KMS-11 (cell line): ENCODE measurements around the gene USP38.
"Not testable (repeated sequence)": the region's sequence is repeated elsewhere in the genome, so short reads cannot be mapped to it uniquely, and the experiment has no call there.

Experiments used
- H2AFZ ChIP-seq: fragments of 200-600 bp; sonication (generic); 2 replicates; pipeline ENCODE4 v1.6.1; 2016; ENCODE audit warnings: antibody characterized with exemption, mixed run types, low read depth
- H3K27ac ChIP-seq: fragments of 200-600 bp; sonication (generic); 2 replicates; pipeline ENCODE4 v1.6.1; 2016; ENCODE audit warnings: mild to moderate bottlenecking, mixed run types
- H3K27me3 ChIP-seq: fragments of 200-600 bp; sonication (generic); 2 replicates; pipeline ENCODE4 v1.6.1; 2017; ENCODE audit warnings: mild to moderate bottlenecking, low read depth, mixed run types, moderate library complexity; ENCODE audit not compliant: insufficient read depth
- H3K36me3 ChIP-seq: fragments of 200-600 bp; sonication (generic); 2 replicates; pipeline ENCODE4 v1.6.1; 2017; ENCODE audit warnings: mild to moderate bottlenecking, mixed run types; ENCODE audit not compliant: insufficient read depth
- H3K4me1 ChIP-seq: fragments of 200-600 bp; sonication (generic); 2 replicates; pipeline ENCODE4 v1.6.1; 2016; ENCODE audit warnings: mild to moderate bottlenecking, low read depth, mixed run types; ENCODE audit not compliant: poor library complexity, severe bottlenecking
- H3K4me2 ChIP-seq: fragments of 200-600 bp; sonication (generic); 2 replicates; pipeline ENCODE4 v1.7.0; 2016; ENCODE audit warnings: mild to moderate bottlenecking, mixed run types
- H3K4me3 ChIP-seq: fragments of 200-600 bp; sonication (generic); IDR thresholded peaks from 2 replicates; pipeline ENCODE4 v1.6.1; 2017; ENCODE audit warnings: low read depth, low read length, mixed read lengths; ENCODE audit not compliant: insufficient read depth
- H3K79me2 ChIP-seq: fragments of 200-600 bp; sonication (generic); 2 replicates; pipeline ENCODE4 v1.6.1; 2016; ENCODE audit warnings: low read depth, mixed run types; ENCODE audit not compliant: insufficient read depth
- H3K9ac ChIP-seq: fragments of 200-600 bp; sonication (generic); 2 replicates; pipeline ENCODE4 v1.6.1; 2016; ENCODE audit warnings: mild to moderate bottlenecking, mixed run types
- H4K20me1 ChIP-seq: fragments of 200-600 bp; sonication (generic); 2 replicates; pipeline ENCODE4 v1.6.1; 2016; ENCODE audit warnings: mild to moderate bottlenecking, mixed run types; ENCODE audit not compliant: insufficient read depth
- CTCF ChIP-seq: fragments of 200-600 bp; sonication (generic); conservative IDR thresholded peaks from 2 replicates; pipeline ENCODE4 v1.6.1; 2017; ENCODE audit warnings: low read depth, mild to moderate bottlenecking, antibody characterized with exemption, low read length, moderate library complexity, mixed read lengths

The USP38 gene

GRCh38 chr4:143230683-143231082 lies 46.0 kb downstream of the USP38 start:
- H3K36me3 ChIP-seq: no peaks in the 10 kb centered on the region
- H4K20me1 ChIP-seq: no peaks in the 10 kb centered on the region
- H3K4me3 ChIP-seq: no peak overlapping the region
- no peak overlapping the region for H3K4me2 ChIP-seq
- H3K27ac ChIP-seq: no peak overlapping the region
- H3K9ac ChIP-seq: no peak overlapping the region
- TF ChIP-seq CTCF: no peak
- no peaks in the 10 kb centered on the region for H3K27me3 ChIP-seq
- H3K79me2 ChIP-seq: no peaks in the 10 kb centered on the region
- H3K4me1 ChIP-seq: no peaks in the 10 kb centered on the region
- H2AFZ ChIP-seq: no peak overlapping the region

GRCh38 chr4:143232277-143232676 lies 47.6 kb downstream of the USP38 start:
- no peak overlapping the region for H2AFZ ChIP-seq
- no peak overlapping the region for H3K27ac ChIP-seq

DNA sequence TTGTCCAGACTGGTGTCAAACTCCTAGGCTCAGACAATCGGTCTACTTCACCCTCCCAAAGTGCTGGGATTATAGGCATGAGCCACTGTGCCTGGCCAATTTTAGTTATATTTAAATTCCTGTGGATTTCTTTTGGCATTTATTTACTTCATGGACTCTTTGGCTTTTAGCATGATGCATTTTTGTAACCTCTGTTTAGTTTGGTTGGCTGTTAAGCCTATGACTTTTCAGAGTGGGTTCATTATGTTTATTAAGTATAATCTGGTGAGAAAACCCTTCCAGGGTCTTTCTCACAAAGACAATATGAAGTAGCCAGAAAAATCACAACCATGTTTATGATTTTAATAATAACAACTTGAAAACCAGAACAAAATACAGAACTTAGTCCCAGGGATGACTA lies 49.4 kb downstream of the USP38 start:
- TF ChIP-seq CTCF: no peak
- H3K4me3 ChIP-seq: no peak overlapping the region
- H2AFZ ChIP-seq: no peak overlapping the region
- H3K4me2 ChIP-seq: no peak overlapping the region
- no peaks in the 10 kb centered on the region for H3K36me3 ChIP-seq
- no peak overlapping the region for H3K27ac ChIP-seq
- H3K79me2 ChIP-seq: no peaks in the 10 kb centered on the region
- no peaks in the 10 kb centered on the region for H3K4me1 ChIP-seq
- H3K9ac ChIP-seq: no peak overlapping the region
- no peaks in the 10 kb centered on the region for H3K27me3 ChIP-seq
- H4K20me1 ChIP-seq: no peaks in the 10 kb centered on the region

More at GRCh38 chr4:143232277-143232676, 47.6 kb downstream of the USP38 start:
- H3K27me3 ChIP-seq: no peaks in the 10 kb centered on the region
- no peaks in the 10 kb centered on the region for H3K36me3 ChIP-seq
- H3K4me2 ChIP-seq: no peak overlapping the region
- TF ChIP-seq CTCF: no peak
- H3K79me2 ChIP-seq: no peaks in the 10 kb centered on the region
- no peaks in the 10 kb centered on the region for H4K20me1 ChIP-seq
- H3K4me3 ChIP-seq: no peak overlapping the region
- no peak overlapping the region for H3K9ac ChIP-seq
- no peaks in the 10 kb centered on the region for H3K4me1 ChIP-seq

- H2AFZ ChIP-seq, H3K27me3 ChIP-seq, H3K9ac ChIP-seq, H3K4me1 ChIP-seq, H3K4me3 ChIP-seq, H3K27ac ChIP-seq, H4K20me1 ChIP-seq, H3K4me2 ChIP-seq, H3K79me2 ChIP-seq, H3K36me3 ChIP-seq: not testable (repeated sequence)
Observed at GRCh38 chr4:143237195-143237594, 52.5 kb downstream of the USP38 start.

DNA sequence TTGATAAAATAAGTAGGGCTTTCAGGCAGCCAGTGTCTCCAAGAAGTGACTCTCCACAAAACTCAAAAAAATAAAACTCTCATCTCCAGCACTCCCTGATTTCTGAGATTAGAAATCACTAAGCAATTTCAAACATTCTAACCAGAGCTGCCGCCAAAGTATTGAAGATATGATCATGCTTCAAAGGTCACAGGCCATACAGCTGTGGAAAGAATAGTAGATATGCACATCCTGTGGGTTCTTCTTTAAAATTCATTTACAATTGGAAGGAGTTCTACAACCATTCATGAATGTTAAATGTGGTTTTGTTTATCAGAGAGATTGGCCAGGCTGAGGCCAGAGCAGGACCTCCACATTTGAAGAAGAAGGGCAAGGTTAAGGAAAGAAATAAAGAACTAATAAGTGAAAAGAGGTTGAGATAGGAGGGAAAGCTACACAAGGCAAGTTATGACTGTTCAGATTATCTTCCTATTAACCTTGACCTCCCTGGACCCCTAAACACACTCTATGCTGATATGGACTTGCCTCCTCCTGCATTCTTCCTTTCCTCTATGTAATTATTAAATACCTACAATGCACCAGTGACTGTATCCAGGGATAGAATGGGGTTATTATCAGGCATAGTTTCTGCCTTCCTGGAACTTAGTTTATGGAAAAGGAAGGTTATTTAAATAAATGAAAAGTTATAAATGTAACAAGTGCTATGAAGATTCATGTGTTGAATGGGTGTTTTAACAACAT lies 56.4 kb downstream of the USP38 start:
- H2AFZ ChIP-seq: no peak overlapping the region
- H3K4me3 ChIP-seq: no peak overlapping the region
- H3K36me3 ChIP-seq: no peaks in the 10 kb centered on the region
- H4K20me1 ChIP-seq: no peaks in the 10 kb centered on the region
- no peak overlapping the region for H3K4me2 ChIP-seq
- H3K79me2 ChIP-seq: no peaks in the 10 kb centered on the region
- no peaks in the 10 kb centered on the region for H3K27me3 ChIP-seq
- no peaks in the 10 kb centered on the region for H3K4me1 ChIP-seq
- TF ChIP-seq CTCF: no peak
- H3K27ac ChIP-seq: no peak overlapping the region
- no peak overlapping the region for H3K9ac ChIP-seq
